Measurements from ENCODE around the gene HHEX.

HHEX gene

DNA sequence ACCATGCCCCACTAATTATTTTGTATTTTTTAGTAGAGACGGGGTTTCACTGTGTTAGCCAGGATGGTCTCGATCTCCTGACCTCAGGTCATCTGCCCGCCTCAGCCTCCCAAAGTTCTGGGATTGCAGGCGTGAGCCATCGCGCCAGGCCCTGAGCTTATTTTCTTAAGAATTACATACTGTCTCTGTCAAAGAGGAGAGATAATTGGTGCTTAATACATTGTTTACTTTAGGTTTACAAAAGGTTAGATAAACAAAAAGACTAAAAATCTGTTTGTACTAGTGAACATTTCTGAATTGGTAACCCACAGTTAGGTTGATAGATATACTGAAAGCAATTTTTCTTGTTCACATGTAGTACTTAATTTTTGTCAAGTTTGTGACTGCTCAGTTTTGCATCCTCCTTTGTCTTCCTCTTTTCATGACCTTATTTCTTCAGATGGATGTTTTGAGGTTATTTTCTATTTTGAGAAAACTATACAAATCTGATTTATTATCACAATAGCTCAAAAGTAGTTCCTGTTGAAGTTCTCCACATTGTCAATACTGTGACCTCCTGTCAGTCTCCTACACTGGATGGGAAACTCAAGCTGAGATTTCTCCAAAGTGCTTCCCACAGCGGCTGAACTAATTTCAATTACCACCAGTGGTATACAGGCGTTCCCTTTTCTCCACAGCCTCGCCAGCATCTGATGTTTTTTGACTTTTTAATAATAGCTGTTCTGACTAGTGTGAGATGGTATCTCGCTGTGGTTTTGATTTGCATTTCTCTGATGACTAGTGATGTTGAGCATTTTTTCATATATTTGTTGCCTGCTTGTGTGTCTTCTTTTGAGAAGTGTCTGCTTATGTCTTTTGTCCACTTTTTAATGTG is 22.5 kb downstream of the HHEX start:
- TF ChIP-seq POLR2A (IDR thresholded peaks at IDR 0.05; ENCODE audit: extremely low read depth, insufficient read length): no peak
- no peak for TF ChIP-seq MYC (IDR thresholded peaks at IDR 0.05; ENCODE audit: low read depth, low read length)
- TF ChIP-seq, protein P1, sequence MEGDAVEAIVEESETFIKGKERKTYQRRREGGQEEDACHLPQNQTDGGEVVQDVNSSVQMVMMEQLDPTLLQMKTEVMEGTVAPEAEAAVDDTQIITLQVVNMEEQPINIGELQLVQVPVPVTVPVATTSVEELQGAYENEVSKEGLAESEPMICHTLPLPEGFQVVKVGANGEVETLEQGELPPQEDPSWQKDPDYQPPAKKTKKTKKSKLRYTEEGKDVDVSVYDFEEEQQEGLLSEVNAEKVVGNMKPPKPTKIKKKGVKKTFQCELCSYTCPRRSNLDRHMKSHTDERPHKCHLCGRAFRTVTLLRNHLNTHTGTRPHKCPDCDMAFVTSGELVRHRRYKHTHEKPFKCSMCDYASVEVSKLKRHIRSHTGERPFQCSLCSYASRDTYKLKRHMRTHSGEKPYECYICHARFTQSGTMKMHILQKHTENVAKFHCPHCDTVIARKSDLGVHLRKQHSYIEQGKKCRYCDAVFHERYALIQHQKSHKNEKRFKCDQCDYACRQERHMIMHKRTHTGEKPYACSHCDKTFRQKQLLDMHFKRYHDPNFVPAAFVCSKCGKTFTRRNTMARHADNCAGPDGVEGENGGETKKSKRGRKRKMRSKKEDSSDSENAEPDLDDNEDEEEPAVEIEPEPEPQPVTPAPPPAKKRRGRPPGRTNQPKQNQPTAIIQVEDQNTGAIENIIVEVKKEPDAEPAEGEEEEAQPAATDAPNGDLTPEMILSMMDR (IDR thresholded peaks at IDR 0.05; ENCODE audit: low read depth, low read length): no peak
- TF ChIP-seq MAX (IDR thresholded peaks at IDR 0.05; ENCODE audit: low read depth, low read length): no peak
- H3K4me3 ChIP-seq (ENCODE audit: low read depth, low read length): no peak overlapping the region
- DNase-seq (ENCODE audit: low read depth): no peak

DNA sequence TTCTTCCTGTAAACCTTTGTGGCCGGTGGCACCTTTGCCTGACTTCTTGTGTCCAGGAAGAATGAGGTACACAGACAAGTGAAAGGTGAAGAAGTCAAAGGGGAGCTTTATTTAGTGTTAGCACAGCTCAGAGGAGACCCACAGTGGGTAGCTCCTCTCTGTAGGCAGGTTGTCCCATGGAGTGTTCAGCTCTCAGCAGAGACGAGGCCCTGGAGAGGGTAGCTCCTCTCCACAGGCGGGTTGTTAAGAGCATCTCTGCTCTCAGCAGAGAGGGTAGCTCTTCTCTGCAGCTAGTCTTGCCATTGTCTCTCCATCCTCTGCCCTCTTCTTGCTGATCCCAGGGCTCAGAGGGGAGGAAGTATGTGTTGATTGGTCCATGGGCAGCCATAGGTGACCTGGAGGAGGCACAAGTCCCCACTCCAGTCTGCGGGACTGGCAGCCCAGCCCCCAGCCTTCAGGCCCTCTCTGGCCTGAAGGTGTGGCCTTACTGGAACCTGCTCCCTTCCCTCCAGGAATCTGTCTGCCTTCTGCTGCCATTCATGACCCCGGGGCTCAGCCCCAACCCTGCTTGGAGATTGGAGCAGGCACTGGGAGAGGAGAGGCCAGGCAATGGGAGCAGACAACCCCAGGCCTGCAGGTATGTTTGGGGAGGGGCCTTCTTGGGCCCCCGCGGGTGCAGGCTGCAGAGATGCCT is 24.5 kb downstream of the HHEX start:
- TF ChIP-seq POLR2A (IDR thresholded peaks at IDR 0.05; ENCODE audit: extremely low read depth, insufficient read length) (no peak), MYC (IDR thresholded peaks at IDR 0.05; ENCODE audit: low read depth, low read length) (no peak), MAX (IDR thresholded peaks at IDR 0.05; ENCODE audit: low read depth, low read length) (no peak)
- TF ChIP-seq, protein P1 (IDR thresholded peaks at IDR 0.05; ENCODE audit: low read depth, low read length): no peak
- no peak for DNase-seq (ENCODE audit: low read depth)
- H3K4me3 ChIP-seq (ENCODE audit: low read depth, low read length): no peak overlapping the region

DNA sequence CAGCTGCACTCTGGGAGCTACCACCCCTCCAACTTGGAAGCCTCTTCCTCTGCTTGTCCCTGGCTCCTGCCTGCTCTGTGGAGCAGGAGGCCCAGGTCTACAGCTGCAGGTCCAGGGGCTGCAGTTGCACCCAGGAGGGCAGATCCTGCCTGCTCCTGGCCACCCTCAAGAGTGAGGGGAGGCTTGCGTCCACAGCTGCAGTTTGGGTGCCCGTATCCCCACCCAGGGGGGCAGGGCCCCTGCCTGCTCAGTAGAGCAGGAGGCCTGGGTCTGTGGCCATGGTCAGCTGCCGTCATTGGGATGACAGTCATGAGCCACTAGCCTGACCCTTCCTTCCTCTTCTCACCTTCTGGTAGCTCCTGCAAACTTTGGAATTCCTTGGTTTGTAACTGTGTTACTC is 25.1 kb downstream of the HHEX start:
- no peak overlapping the region for H3K4me3 ChIP-seq (ENCODE audit: low read depth, low read length)
- no peak for DNase-seq (ENCODE audit: low read depth)
- TF ChIP-seq, protein P1 (IDR thresholded peaks at IDR 0.05; ENCODE audit: low read depth, low read length): no peak
- TF ChIP-seq MYC (IDR thresholded peaks at IDR 0.05; ENCODE audit: low read depth, low read length): no peak
- no peak for TF ChIP-seq MAX (IDR thresholded peaks at IDR 0.05; ENCODE audit: low read depth, low read length)
- TF ChIP-seq POLR2A (IDR thresholded peaks at IDR 0.05; ENCODE audit: extremely low read depth, insufficient read length): no peak

- TF ChIP-seq POLR2A (IDR thresholded peaks at IDR 0.05; ENCODE audit: extremely low read depth, insufficient read length): no peak
- TF ChIP-seq MAX (IDR thresholded peaks at IDR 0.05; ENCODE audit: low read depth, low read length): no peak
- TF ChIP-seq, protein P1 (IDR thresholded peaks at IDR 0.05; ENCODE audit: low read depth, low read length): no peak
- no peak for TF ChIP-seq MYC (IDR thresholded peaks at IDR 0.05; ENCODE audit: low read depth, low read length)
- DNase-seq (ENCODE audit: low read depth): no peak
- no peak overlapping the region for H3K4me3 ChIP-seq (ENCODE audit: low read depth, low read length)
These were observed 30.5 kb downstream of the HHEX start for GRCh38 chr10:92719991-92720830.

DNA sequence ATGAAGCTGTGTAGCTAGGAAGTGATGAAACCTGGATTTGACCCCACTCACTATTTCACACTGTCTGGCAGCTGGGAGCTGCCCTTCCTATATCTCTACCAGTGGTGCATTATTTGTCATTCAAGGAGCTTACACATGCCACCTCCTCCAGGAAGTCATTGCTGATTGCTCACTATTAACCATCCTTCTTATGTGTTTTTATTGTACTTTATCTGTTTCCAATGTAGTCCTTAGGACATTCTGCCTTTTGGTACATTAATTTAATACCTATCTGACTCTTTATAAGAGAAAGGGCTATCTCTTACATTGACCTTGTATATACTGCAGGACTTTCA is 31.0 kb downstream of the HHEX start:
- no peak for DNase-seq (ENCODE audit: low read depth)
- TF ChIP-seq POLR2A (IDR thresholded peaks at IDR 0.05; ENCODE audit: extremely low read depth, insufficient read length) (no peak), MYC (IDR thresholded peaks at IDR 0.05; ENCODE audit: low read depth, low read length) (no peak), MAX (IDR thresholded peaks at IDR 0.05; ENCODE audit: low read depth, low read length) (no peak)
- TF ChIP-seq, protein P1 (IDR thresholded peaks at IDR 0.05; ENCODE audit: low read depth, low read length): no peak

More for the DNA sequence above, 31.0 kb downstream of the HHEX start:
- H3K4me3 ChIP-seq (ENCODE audit: low read depth, low read length): no peak overlapping the region

All from NB4 (cell line).